MM.1S (cell line): Measurements from ENCODE around the gene LARGE1.

Source experiments
- CTCF ChIP-seq: fragments of 300-600 bp; sonication (generic); IDR thresholded peaks from 2 replicates; pipeline ENCODE4 v1.5.1; 2016; ENCODE audit warnings: antibody characterized with exemption, low read length, mixed read lengths
- EZH2 ChIP-seq: fragments of 300-600 bp; sonication (generic); optimal IDR thresholded peaks from 2 replicates; pipeline ENCODE3; 2017; ENCODE audit warnings: low read depth, mild to moderate bottlenecking, antibody characterized with exemption, low read length, mixed read lengths
- EZH2phosphoT487 ChIP-seq: fragments of 300-600 bp; sonication (generic); IDR thresholded peaks from 2 replicates; pipeline ENCODE4 v1.6.1; 2018; ENCODE audit warnings: antibody characterized with exemption, low read length

GRCh38 chr22:33844273-33844672, 76.0 kb downstream of the LARGE1 start:
- TF ChIP-seq CTCF (no peak), EZH2phosphoT487 (no peak), EZH2 (no peak)
